Measurements from ENCODE around the gene OMA1.

DNA sequence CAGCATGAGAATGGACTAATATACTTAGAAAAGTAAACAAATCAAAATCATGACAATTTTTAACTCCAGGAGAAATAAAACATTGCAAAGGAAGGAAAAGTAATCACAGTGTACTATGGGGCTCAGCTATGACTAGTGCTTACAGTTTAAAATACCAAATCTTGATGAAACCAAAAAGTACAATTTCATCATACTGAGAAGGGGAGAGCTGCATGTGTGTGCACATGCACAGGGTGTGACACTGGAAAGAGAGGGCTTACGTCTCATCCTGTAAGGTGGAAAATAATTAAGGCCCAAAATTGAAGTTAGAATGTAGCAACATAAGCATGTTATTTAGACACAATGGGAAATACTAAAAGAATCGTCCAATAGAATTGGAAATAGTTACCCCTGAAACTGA, 64.6 kb downstream of the OMA1 start:
- TF ChIP-seq, protein P1, sequence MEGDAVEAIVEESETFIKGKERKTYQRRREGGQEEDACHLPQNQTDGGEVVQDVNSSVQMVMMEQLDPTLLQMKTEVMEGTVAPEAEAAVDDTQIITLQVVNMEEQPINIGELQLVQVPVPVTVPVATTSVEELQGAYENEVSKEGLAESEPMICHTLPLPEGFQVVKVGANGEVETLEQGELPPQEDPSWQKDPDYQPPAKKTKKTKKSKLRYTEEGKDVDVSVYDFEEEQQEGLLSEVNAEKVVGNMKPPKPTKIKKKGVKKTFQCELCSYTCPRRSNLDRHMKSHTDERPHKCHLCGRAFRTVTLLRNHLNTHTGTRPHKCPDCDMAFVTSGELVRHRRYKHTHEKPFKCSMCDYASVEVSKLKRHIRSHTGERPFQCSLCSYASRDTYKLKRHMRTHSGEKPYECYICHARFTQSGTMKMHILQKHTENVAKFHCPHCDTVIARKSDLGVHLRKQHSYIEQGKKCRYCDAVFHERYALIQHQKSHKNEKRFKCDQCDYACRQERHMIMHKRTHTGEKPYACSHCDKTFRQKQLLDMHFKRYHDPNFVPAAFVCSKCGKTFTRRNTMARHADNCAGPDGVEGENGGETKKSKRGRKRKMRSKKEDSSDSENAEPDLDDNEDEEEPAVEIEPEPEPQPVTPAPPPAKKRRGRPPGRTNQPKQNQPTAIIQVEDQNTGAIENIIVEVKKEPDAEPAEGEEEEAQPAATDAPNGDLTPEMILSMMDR (IDR thresholded peaks at IDR 0.05): no peak
- no peak for TF ChIP-seq POLR2A (IDR thresholded peaks at IDR 0.05)

All from thyroid gland (tissue), 4 donors.